ENCODE results near the gene CD244.

CD244 gene

GRCh38 chr1:160844447-160845232, 18.0 kb downstream of the CD244 start:
- DNase-seq = no peak

GRCh38 chr1:160841079-160841478, 21.6 kb downstream of the CD244 start:
- no peak for DNase-seq

- DNase-seq = peak; percentile 10 to 17
These were observed 22.9 kb downstream of the CD244 start for GRCh38 chr1:160839746-160840145.

- DNase-seq = no peak
These were observed 23.8 kb downstream of the CD244 start for GRCh38 chr1:160838888-160839287.

GRCh38 chr1:160837558-160838205, 25.0 kb downstream of the CD244 start:
- DNase-seq = peak; percentile 97 to 99

GRCh38 chr1:160836981-160837557, 25.6 kb downstream of the CD244 start:
- peak; percentile 49 to 53 for DNase-seq

- no peak for DNase-seq
These were observed 26.1 kb downstream of the CD244 start for GRCh38 chr1:160836561-160836960.

GRCh38 chr1:160835751-160836150, 26.9 kb downstream of the CD244 start:
- DNase-seq = peak; percentile 56 to 67

- peak; percentile 61 to 68 for DNase-seq
These were observed 27.6 kb downstream of the CD244 start for GRCh38 chr1:160834945-160835565.

- peak; percentile 31 to 55 for DNase-seq
These were observed 32.1 kb downstream of the CD244 start for GRCh38 chr1:160830321-160831153.

GRCh38 chr1:160829766-160830165, 32.9 kb downstream of the CD244 start:
- DNase-seq = no peak

- DNase-seq = no peak
These were observed 35.3 kb downstream of the CD244 start for GRCh38 chr1:160827418-160827817.

- DNase-seq = no peak
These were observed 36.1 kb downstream of the CD244 start for GRCh38 chr1:160826546-160826945.

- no peak for DNase-seq
These were observed 39.4 kb downstream of the CD244 start for GRCh38 chr1:160823296-160823695.

GRCh38 chr1:160821627-160822026, 41.1 kb downstream of the CD244 start:
- DNase-seq = peak; percentile 20 to 30

- no peak for DNase-seq
These were observed 43.5 kb downstream of the CD244 start for GRCh38 chr1:160819186-160819585.

- no peak for DNase-seq
These were observed 44.3 kb downstream of the CD244 start for GRCh38 chr1:160818207-160818937.

- no peak for DNase-seq
These were observed 47.8 kb downstream of the CD244 start for GRCh38 chr1:160814856-160815255.

GRCh38 chr1:160814316-160814715, 48.4 kb downstream of the CD244 start:
- no peak for DNase-seq

- DNase-seq = no peak
These were observed 49.5 kb downstream of the CD244 start for GRCh38 chr1:160813215-160813614.

- no peak for DNase-seq
These were observed 51.5 kb downstream of the CD244 start for GRCh38 chr1:160811147-160811546.

- DNase-seq = no peak
These were observed 52.2 kb downstream of the CD244 start for GRCh38 chr1:160810486-160810885.
